ENCODE data around the gene MTHFS.

DNA sequence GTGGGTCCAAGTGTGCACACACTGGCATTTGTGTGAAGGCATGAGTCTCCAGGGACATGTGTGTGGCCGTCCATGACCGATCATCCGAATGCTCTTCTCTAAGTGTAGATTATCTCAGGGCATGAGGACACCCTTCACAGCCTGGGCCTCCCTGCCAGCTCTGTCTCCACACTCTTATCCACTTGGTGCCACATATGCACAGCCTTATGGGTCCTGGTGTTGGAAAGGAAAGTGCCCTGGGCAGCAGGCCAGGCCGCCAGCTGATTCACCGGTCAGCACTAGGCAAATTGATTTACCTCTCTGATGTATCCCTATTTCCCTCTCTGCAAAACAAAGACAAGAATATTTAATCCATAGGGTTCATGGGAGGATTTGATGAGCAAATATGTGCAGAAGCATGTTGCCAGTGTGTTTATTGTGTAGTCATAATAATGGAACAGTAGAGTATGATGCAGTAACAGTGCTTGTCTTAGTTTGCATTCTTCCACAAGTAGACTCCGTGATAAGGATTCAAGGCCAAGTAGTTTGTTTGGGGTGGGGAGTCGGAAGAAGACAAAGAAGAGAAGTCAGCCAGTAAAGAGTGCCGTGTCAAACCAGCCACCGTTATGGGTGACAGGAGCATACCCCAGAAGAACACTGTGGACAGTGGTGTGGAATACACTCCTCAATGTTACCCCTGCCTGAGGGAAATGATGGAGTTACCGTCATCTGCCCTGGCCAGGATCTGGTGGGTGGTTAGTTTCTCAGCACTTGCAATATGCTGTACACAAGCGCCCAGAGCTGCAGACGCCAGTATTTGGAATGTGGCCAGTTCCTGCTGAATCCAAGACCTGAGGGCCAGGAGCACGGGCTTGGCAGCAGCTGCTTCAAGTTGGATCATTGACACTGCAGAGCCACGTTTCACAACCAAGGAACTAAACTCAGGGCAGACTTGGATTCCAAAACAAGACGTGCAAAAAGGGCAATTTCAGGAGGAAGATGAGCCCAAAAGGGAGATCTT is 85.1 kb downstream of the MTHFS start:
- TF ChIP-seq, protein P1, sequence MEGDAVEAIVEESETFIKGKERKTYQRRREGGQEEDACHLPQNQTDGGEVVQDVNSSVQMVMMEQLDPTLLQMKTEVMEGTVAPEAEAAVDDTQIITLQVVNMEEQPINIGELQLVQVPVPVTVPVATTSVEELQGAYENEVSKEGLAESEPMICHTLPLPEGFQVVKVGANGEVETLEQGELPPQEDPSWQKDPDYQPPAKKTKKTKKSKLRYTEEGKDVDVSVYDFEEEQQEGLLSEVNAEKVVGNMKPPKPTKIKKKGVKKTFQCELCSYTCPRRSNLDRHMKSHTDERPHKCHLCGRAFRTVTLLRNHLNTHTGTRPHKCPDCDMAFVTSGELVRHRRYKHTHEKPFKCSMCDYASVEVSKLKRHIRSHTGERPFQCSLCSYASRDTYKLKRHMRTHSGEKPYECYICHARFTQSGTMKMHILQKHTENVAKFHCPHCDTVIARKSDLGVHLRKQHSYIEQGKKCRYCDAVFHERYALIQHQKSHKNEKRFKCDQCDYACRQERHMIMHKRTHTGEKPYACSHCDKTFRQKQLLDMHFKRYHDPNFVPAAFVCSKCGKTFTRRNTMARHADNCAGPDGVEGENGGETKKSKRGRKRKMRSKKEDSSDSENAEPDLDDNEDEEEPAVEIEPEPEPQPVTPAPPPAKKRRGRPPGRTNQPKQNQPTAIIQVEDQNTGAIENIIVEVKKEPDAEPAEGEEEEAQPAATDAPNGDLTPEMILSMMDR (IDR thresholded peaks at IDR 0.05): no peak
- TF ChIP-seq EP300 (IDR thresholded peaks at IDR 0.05) (no peak), POLR2AphosphoS5 (IDR thresholded peaks at IDR 0.05) (no peak)
